ENCODE data around the gene CUL3.

DNA sequence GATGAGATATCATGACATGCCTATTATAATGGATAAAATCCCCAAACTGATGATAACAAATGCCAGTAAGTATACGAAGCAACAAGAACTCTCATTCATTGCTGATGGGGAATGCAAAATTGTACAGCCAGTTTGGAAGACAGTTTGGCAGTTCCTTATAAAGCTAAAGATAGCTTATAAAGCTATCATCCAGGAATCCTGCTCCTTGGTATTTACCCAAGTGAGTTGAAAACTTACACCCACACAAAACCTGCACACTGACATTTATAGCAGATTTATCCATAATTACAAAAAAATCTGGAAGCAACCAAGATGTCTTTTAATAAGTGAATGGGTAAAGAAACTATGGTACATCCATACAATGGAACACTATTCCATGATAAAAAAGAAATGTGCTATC lies 123.8 kb downstream of the CUL3 start:
- TF ChIP-seq, protein P1, sequence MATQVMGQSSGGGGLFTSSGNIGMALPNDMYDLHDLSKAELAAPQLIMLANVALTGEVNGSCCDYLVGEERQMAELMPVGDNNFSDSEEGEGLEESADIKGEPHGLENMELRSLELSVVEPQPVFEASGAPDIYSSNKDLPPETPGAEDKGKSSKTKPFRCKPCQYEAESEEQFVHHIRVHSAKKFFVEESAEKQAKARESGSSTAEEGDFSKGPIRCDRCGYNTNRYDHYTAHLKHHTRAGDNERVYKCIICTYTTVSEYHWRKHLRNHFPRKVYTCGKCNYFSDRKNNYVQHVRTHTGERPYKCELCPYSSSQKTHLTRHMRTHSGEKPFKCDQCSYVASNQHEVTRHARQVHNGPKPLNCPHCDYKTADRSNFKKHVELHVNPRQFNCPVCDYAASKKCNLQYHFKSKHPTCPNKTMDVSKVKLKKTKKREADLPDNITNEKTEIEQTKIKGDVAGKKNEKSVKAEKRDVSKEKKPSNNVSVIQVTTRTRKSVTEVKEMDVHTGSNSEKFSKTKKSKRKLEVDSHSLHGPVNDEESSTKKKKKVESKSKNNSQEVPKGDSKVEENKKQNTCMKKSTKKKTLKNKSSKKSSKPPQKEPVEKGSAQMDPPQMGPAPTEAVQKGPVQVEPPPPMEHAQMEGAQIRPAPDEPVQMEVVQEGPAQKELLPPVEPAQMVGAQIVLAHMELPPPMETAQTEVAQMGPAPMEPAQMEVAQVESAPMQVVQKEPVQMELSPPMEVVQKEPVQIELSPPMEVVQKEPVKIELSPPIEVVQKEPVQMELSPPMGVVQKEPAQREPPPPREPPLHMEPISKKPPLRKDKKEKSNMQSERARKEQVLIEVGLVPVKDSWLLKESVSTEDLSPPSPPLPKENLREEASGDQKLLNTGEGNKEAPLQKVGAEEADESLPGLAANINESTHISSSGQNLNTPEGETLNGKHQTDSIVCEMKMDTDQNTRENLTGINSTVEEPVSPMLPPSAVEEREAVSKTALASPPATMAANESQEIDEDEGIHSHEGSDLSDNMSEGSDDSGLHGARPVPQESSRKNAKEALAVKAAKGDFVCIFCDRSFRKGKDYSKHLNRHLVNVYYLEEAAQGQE (IDR thresholded peaks at IDR 0.05; ENCODE audit: low read depth, low read length): no peak
- TF ChIP-seq MAX (IDR thresholded peaks at IDR 0.05; ENCODE audit: low read depth, low read length) (no peak), RELA (IDR thresholded peaks at IDR 0.05; ENCODE audit: borderline replicate concordance, partially characterized antibody) (no peak), ATF3 (IDR thresholded peaks at IDR 0.05; ENCODE audit: borderline replicate concordance, extremely low read depth, low read depth, low read length) (no peak), ZBTB11 (CRISPR knock-in tag; IDR thresholded peaks at IDR 0.05) (no peak), SREBF1 (IDR thresholded peaks at IDR 0.05; ENCODE audit: low read length) (no peak), RCOR1 (conservative IDR thresholded peaks at IDR 0.05; ENCODE audit: low read depth, low read length) (no peak), PAX5 (IDR thresholded peaks at IDR 0.05; ENCODE audit: borderline replicate concordance, low read depth, low read length) (no peak)
- TF ChIP-seq, protein P2, sequence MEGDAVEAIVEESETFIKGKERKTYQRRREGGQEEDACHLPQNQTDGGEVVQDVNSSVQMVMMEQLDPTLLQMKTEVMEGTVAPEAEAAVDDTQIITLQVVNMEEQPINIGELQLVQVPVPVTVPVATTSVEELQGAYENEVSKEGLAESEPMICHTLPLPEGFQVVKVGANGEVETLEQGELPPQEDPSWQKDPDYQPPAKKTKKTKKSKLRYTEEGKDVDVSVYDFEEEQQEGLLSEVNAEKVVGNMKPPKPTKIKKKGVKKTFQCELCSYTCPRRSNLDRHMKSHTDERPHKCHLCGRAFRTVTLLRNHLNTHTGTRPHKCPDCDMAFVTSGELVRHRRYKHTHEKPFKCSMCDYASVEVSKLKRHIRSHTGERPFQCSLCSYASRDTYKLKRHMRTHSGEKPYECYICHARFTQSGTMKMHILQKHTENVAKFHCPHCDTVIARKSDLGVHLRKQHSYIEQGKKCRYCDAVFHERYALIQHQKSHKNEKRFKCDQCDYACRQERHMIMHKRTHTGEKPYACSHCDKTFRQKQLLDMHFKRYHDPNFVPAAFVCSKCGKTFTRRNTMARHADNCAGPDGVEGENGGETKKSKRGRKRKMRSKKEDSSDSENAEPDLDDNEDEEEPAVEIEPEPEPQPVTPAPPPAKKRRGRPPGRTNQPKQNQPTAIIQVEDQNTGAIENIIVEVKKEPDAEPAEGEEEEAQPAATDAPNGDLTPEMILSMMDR (IDR thresholded peaks at IDR 0.05 in 2 of 3, conservative IDR thresholded peaks at IDR 0.05 in 1 of 3; ENCODE audit: control insufficient read depth in 2 of 3, extremely low read depth in 1 of 3, insufficient read depth in 1 of 3, low read depth in 3 of 3, low read length in 3 of 3): no peak

Measured in GM12878 (cell line).